HG03432 (cell line): Measurements from ENCODE around the gene SCN7A.
A peak's percentile ranks its signal among the peaks of the same experiment; 100 is the strongest.

Experiments used
- ATAC-seq: cut with Tn5 transposase; IDR thresholded peaks from one replicate; pipeline ENCODE4 v1.9.1; 2021; ENCODE audit warnings: mild to moderate bottlenecking, moderate library complexity; ENCODE audit not compliant: unreplicated experiment

The SCN7A gene

DNA sequence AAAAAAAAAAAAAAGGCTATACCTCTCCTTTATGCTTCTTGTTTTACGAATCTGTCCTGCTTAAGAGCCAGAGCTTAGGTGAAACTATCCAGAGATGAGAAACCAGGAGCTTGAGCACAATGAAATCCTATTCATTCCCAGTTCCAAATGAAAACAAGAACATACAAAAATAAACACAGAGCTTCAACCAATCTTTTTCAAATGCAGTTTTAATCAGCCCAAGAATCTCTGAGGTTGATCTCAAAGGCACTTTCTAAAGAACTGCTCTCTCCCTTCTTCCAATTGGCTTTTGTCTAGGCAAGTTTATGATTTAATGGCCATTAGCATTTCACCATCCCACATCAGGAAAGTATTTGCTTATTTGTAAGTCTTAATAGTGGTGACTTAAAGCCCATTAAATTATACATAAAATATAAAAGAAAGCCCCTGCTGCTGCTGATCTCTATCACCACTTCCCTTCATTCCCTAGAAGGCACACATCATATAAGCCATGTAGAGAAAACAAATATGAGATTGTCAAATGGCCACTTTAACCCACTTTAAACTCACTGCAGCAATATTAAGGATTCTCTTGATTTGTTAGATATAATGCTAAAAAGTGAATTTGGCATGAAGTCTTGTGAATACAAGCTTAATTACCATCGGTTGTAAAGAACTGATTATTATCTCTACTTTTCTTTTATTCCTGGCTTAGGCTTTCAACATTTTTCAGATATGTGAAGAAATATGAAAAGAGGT, 89.0 kb downstream of the SCN7A start:
- no peak for ATAC-seq

DNA sequence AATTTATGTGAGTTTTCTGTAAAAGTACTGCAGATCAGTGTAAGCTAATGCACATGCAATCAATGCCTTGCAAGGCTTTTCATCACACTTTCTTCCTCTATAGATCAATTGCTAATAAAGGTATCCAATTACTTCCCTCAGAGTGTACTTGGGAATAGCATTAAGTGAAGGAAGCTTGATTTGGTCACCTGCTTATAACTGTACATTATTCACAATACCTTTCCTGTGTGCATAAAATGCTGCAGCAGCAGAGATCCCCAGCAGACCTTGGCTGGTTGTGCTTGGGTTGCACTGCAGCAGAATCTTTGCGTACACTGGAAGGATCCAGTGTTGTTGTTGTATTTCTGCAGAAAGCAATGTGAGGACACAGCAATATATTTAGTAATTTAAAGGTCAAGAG, 99.8 kb downstream of the SCN7A start:
- ATAC-seq, result no peak

DNA sequence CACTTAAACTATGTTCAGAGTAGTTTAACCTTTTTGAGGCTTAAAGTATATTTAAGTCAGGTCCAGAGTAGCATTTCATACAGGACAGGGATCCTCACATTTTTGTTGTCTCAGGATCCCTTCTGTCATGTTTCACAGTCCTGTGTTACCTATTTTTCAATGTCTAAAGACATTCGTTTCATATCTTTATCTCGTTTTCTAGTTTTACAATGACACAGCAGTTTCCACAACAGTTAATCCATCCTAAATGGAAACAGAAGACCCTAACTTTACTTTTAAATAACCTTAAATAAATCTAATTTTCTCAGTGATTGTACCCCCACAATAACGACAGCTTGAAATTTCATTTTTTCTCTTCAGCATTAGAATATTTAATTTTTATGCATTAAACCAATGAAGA, 101.0 kb downstream of the SCN7A start:
- no peak for ATAC-seq

DNA sequence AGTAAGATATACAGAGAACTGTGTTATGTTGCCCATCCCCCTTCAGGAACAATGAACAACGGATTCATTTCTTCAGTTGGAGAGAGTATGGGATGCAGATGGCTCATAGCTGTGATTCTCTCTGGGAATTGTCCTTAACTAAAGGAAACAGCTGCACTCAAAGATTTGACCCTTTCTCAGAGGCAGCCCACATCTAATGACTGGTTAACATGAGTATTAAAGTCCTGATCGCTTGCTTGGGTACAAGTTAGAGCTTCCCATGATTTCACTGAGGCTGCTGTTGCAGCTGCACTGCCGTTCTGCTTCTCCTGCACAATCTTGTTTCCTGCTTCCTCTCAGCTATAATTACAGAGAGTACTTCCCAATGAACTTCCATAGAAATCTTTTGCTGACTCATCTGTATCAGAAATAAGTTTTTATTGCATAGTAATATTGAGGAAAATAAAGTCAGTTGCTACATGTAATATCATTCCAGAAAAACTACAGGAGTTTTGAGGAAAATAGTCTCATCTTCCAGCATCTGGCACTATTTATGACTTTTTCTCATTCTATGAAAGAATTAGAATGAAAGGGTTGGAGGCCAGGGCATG, 105.5 kb downstream of the SCN7A start:
- no peak for ATAC-seq

DNA sequence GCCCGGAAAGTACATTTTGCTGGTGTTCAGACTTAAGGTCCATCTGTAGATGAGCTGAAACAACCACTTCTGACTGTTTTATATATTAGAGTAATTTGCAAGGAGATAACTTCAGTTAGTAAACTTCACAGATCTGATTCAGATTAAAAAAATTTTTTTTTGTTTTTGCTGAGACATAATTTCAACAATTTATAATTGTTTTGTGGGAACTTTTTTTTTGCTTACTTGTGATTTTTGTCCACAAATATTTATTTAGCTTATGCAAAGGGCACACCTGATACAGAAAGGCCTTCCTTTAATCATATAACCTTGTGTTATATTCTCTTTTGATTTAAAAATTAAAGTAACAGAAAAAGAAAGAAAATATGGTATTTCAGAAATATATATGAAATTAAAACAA, 108.7 kb downstream of the SCN7A start:
- ATAC-seq, result no peak

DNA sequence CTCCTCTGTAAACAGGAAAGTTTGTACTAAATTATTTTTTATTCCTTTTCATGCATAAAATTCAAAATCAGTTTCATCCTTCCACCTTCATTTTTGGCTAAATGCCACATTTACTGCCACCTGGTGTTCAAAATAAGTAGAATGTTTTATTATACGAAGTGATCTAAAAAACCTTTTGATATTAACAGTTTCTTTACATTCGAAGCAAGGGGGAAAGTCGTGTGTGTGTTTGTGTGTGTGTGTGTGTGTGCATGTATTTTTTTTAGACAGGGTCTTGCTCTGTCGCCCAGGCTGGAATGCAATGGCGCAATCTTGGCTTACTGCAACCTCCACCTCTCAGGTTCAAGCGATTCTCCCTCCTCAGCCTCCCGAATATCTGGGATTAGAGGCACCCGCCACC, 109.3 kb downstream of the SCN7A start:
- ATAC-seq, result peak; percentile 52

DNA sequence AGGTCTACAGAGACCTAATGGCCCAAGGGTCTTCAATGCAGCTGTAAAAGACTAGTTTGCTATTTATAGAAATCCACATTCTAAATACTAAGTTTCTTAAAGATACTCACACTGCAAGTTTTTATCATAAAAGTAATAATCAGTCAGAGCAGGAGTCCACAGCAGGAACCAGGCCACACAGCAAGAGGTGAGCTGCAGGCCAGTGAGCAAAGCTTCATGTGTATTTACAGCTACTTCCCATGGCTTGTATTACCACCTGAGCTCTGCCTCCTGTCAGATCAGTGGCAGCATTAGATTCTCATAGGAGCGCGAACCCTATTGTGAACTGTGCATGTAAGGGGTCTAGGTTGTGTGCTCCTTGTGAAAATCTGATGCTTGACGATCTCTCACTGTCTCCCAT, 111.6 kb downstream of the SCN7A start:
- ATAC-seq, result no peak

DNA sequence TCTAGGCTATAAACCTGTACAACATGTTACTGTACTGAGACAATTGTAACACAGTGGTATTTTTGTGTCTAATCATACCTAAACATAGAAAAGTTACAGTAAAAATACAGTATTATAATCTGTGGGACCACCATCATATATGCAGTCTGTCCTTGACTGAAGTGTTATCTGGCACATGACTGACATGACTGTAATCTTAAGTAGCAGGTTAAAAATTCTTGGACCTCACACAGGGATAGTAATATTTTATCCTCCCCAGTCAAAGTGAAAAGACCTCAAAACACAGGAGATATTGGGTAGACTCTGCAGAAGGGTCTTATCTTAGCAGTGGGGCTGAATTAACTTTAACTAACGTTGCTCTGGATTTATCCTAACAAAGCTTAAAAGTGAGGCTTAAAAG, 113.4 kb downstream of the SCN7A start:
- no peak for ATAC-seq

DNA sequence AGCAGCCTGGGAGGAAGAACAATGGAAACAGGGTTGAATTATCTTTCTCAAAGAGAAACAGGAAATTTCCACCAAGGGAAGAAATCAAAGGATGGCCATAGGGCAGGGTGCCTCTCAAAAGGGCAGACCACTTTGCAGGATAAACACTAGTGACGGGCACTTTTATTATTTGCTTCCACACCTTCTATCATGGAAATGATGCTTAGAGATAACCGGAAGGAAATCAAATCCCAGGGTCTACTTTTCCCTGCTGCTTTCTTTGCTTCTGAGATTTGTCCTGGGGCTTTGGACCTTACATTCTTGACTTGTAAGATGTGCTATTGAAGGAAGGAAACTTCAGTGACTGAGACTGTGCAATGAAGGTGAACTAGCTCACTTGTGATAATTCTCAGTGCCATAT, 117.2 kb downstream of the SCN7A start:
- no peak for ATAC-seq

DNA sequence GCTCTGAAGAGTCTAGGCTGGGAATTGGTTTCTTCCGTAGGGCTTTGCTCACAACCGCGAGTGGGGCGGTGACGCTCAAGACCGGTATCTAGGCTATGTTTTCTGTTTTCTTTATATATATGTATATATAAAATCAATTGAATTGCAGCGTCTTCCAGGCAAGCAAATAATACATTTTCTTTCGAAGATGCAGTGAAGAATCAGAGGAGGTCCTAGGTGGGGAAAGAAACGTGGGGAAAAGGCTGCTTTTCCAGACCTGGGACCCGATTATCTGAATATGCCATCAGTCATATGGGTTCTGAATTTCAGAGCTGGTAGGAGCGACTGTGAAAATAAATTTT, 117.6 kb downstream of the SCN7A start:
- ATAC-seq, result peak; percentile 20

DNA sequence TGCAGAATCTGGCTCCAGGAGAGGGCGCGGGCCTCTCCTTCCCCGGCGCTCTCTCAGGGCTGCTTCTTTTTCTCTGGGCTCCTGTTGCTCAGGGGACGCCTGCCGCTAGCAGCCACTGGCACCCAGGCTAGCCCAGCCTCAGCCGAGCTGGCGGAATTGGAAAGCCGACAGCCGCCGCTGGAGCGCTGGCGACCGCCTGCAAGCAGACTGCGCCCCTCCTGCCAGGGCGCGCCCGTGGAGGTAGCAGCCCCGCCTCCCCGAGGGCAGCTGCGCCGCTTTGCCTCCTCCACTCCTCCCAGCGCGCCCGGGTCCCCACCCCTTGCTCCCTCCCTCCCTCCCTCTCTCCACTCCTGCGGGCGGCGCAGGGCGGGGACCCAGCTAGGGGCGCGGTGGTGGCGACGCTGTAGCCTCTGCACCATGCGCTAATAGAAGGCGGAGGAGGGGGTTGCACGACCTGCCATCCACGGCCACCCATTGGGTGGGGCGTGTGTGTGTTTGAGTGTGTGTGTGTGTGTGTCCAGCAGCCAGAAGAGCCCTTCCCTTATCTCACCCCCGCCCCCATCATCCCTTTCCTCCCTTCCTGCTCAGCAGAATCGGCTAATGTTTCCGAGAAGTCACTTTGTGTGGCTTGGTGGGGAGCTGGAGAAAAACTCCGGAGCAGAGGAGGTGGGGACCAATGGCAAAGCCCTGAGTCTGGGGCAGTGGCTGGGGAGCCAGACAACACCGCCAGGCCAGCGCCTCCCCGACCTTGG, 118.1 kb downstream of the SCN7A start, which contains the start of gene SCN9A:
Gene SCN9A, minus strand, starts transcription at position 209 of the 752 bp plus-strand sequence. CDS start 64,188 bp downstream, outside the sequence.
- ATAC-seq, result peak; percentile 75

DNA sequence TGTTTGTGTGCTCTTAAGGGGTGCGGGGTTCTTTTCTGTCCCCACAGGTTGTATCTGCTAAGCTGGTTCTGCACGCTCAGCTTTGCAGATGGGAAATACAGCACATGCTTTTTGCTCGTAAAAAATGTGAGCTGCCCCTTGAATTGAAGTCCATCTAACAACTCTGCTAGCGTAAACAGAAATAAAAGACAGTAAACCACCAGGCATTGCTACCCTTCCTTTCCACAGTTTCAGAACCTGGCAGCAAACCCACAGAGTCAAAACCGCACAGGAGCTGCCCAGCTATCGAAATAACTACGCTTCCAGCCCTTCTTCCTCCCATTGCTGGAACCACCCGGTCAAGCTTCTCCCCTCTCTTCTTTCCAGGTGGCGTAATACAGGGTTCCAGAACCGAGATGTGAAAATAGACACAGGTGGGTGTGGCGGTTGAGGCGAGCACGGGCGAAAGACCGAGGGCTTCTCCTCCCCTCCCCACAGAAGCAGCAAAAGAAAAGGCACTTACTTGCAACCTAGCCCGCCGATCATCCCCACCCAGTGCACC, 118.8 kb downstream of the SCN7A start:
- ATAC-seq, result no peak

DNA sequence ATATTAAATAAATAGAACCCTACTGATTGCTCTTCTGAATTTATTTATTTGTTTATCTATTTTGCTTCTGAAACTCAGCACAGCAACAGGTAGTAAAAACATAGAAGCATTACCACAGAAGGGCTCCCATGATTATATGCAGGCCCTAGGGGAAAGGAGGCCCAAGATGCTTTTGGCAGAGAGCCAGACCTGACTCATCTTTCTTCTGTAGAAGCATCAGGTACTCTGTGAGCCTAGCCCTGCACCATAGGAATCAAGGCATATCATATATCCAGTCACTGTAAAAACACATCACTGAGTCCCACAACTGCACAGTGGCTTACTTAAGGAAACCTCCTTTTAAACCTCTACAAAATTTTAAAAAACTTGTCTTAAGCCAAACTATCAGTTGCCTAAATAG, 120.1 kb downstream of the SCN7A start:
- no peak for ATAC-seq

DNA sequence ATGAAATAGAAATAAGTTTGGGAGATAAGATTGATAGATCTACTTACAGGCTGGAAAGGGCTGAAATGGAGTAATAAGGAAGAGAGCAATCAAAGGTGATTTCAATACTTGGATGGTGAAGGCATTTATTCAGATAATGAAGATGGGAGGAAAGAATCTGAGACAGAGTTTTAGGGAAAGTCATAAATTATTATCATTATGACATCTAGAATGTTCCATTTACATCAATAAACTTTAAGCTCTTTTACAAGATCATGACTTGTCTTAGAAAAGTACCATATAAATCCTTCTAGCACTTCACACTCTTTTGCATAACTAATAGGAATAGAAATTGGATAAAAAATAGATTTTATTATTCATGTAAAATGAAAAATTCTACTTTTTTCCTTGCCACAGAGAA, 120.5 kb downstream of the SCN7A start:
- ATAC-seq, result no peak

DNA sequence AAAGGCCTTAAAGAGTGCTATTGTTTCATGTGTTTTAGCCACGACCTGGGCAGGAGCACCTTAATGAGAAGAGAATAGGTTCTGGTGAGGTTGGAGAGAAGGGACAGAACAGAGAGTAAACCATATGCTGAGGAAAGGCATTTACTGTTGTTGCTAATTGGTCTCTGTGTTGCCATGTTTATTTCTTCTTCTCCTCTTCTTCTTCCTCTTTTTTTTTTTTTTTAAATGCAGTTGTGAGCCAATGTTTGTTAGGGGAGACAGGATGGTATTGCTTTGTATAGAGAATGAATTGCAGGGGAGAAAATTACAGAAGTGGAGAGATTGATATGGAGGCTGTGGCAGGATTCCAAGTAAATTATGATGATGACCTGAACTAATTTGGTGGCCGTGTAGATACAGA, 120.9 kb downstream of the SCN7A start:
- ATAC-seq, result no peak

DNA sequence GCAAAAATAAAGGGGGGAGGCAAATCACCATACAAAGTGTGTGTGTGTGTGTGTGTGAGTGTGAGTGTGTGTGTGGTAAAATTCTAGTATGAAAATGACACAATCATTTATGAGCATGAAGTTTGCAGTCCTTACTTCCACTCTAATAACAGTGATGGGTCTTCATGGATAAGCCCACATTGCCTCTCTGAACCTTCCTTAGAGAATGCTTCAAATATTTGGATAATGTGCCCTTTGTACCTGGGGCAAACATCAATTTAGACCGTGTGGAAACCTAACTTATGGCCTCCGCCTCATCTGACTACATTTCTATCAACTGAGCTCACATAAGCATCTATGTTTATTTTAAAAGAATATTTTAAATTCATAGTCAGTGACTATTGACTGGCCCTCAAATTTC, 122.0 kb downstream of the SCN7A start:
- no peak for ATAC-seq

DNA sequence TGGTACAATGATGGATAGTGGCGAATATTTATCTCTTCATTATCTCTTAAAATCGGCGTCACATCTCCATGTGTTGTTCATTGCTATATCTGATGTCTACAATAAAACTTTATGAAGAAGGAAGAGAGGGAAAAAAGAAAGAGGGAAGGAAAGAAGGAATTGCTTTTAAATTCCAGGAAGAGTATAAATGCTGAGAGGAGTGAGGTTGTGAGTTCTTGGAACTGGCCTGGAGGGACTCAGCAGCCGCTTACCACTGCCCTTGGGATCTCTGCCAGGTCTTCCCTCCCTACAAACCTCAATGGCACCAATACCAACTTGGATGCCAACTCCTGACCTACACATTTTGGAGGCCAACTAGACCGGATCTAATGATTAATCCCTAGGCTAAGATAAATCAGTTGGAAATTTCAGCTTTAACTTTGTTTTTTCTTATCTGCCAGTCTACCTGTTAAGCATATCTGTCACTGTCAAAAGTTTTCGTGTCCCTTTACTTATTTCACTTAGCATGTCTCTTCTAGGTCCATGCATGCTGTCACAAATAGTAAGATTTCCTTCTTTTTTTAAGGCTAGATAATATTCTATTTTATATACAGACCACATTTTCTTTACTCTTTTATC, 128.1 kb downstream of the SCN7A start:
- ATAC-seq, result no peak

DNA sequence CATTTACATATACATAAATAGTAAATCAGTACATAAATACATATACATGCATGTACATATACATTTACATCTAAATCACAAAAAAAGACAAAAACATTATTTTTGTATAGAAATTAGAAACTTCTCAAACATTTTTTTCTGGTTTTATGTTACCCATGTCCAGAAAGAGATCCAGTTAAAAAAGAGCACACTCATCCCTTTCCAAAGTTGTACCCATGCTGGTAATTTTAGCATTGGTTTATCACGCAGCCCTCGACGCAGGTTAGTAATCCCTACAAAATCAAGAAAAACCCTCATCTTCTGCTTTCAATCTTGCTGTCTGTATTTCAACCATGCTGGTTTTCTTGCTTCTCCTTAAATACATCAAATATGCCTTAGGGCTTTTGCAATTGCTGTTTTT, 128.8 kb downstream of the SCN7A start:
- no peak for ATAC-seq

DNA sequence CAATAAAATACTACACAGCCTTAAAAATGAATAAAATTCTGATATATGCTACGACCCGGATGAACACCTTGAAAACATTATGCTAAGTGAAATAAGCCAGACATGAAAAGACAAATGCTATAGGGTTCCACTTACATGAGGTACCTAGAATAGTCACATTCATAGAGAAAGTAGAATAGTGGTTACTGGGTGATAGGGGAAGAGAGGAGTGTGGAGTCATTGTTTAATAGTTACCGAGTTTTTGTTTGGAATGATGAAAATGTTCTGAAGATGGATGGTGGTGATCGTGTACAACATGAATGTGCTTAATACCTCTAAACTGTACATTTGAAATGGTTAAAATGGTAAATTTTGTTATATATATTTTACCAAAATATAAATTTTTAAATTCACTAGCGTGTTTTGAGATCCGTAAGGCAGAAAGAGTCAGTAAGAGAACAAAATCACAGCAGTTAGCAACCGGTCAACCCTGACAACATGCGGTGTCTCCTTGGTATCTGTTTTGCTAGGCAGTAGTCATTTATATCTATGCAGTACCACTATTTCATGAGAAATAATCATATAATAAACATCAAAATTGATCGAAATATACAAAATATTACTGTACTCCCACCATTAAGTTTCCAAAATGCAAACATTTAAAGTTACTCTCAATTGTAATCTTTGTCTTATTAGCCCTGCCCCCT, 129.4 kb downstream of the SCN7A start:
- ATAC-seq, result no peak

DNA sequence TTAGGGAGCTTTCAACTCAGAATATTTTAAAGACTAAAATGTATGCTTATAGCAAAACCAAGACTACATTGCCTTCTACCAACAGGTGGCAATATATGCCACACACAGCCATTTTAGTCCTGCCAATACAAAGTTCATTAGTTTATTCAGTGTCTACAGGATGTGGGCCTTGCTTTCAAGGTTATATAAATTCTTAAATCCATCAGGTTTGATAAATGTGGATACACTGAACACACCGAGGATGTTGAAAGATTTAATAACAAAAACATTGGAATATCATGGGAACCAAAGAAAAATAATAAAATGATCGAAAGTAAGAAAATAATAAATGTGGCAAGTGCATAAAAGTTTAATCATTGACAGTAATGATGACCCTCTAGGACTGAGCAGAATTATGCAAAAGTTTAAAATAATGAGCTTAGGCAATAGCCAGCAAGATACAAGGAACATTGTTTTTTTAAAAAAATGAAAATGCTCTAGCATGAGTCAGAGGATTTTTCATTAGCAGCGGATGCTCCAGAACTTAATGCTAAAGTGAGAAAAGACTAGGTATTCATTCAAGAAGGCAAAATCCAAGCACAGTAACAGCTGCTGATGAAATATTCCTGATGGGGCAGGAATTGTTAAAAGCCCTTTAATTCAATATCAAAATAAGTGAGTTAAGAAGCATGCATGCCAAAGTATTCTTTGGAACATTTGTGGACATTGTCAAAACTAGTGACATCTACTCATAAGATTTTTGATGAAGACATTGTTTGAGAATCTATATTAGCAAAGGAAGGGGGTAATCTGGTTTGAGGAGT, 132.5 kb downstream of the SCN7A start:
- ATAC-seq, result peak; percentile 86
